IPS-11a (cell line): Measurements from ENCODE around the gene CTBP1.

Source experiments
- H3K4me3 ChIP-seq: one replicate; pipeline ENCODE4 v1.5.1; 2013; ENCODE audit warnings: low read depth, low read length, control low read depth

CTBP1 gene

GRCh38 chr4:1211891-1212545, 36.9 kb downstream of the CTBP1 start:
- no peak overlapping the region for H3K4me3 ChIP-seq

GRCh38 chr4:1211371-1211770, 37.6 kb downstream of the CTBP1 start:
- no peak overlapping the region for H3K4me3 ChIP-seq

GRCh38 chr4:1210971-1211370, 38.0 kb downstream of the CTBP1 start:
- H3K4me3 ChIP-seq: no peak overlapping the region

- no peak overlapping the region for H3K4me3 ChIP-seq
These were observed 38.6 kb downstream of the CTBP1 start for GRCh38 chr4:1210241-1210841.

- no peak overlapping the region for H3K4me3 ChIP-seq
These were observed 39.1 kb downstream of the CTBP1 start for GRCh38 chr4:1209821-1210220.

GRCh38 chr4:1208970-1209704, 39.8 kb downstream of the CTBP1 start:
- no peak overlapping the region for H3K4me3 ChIP-seq

GRCh38 chr4:1208266-1208961, 40.5 kb downstream of the CTBP1 start:
- no peak overlapping the region for H3K4me3 ChIP-seq

GRCh38 chr4:1207603-1208265, 41.2 kb downstream of the CTBP1 start:
- H3K4me3 ChIP-seq: no peak overlapping the region

- H3K4me3 ChIP-seq: no peak overlapping the region
These were observed 41.8 kb downstream of the CTBP1 start for GRCh38 chr4:1207157-1207470.

GRCh38 chr4:1206299-1207156, 42.4 kb downstream of the CTBP1 start:
- no peak overlapping the region for H3K4me3 ChIP-seq

GRCh38 chr4:1205586-1206298, 43.2 kb downstream of the CTBP1 start:
- H3K4me3 ChIP-seq: no peak overlapping the region

- H3K4me3 ChIP-seq: no peak overlapping the region
These were observed 43.9 kb downstream of the CTBP1 start for GRCh38 chr4:1204828-1205585.

- H3K4me3 ChIP-seq: no peak overlapping the region
These were observed 44.6 kb downstream of the CTBP1 start for GRCh38 chr4:1204286-1204827.

GRCh38 chr4:1203026-1203616, 45.8 kb downstream of the CTBP1 start:
- H3K4me3 ChIP-seq: no peak overlapping the region

- H3K4me3 ChIP-seq: no peak overlapping the region
These were observed 46.4 kb downstream of the CTBP1 start for GRCh38 chr4:1202526-1203011.

- H3K4me3 ChIP-seq: no peak overlapping the region
These were observed 46.9 kb downstream of the CTBP1 start for GRCh38 chr4:1201851-1202525.

- H3K4me3 ChIP-seq: no peak overlapping the region
These were observed 48.4 kb downstream of the CTBP1 start for GRCh38 chr4:1200425-1201035.
